GM18909 (cell line): Measurements from ENCODE around the gene SUB1.
"Not testable (repeated sequence)": the region's sequence is repeated elsewhere in the genome, so short reads cannot be mapped to it uniquely, and the experiment has no call there.

Source experiments
- ATAC-seq: cut with Tn5 transposase; IDR thresholded peaks from one replicate; pipeline ENCODE4 v1.9.1; 2021; ENCODE audit warnings: mild to moderate bottlenecking; ENCODE audit not compliant: unreplicated experiment, poor library complexity

SUB1 gene

GRCh38 chr5:32585446-32586275 is at the start of gene SUB1:
SUB1 (plus strand) TSS chr5:32585557; CDS start chr5:32588513, 2,956 bp downstream.
- peak; percentile 55 for ATAC-seq

DNA sequence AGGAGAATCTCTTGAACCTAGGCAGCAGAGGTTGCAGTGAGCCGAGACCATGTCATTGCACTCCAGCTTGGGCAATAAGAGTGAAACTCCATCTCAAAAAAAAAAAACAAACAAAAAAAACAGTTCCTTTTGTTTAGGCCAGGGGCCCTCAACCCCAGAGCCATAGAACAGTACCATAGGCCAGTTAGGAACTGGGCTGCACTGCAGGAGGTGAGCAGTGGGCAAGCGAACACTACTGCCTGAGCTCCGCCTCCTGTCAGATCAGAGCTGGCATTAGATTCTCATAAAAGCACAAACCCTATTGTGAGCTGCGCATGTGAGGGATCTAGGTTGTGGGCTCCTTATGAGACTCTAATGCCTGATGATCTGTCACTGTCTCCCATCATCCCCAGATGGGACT is 49.1 kb upstream of the SUB1 start:
- ATAC-seq: no peak

DNA sequence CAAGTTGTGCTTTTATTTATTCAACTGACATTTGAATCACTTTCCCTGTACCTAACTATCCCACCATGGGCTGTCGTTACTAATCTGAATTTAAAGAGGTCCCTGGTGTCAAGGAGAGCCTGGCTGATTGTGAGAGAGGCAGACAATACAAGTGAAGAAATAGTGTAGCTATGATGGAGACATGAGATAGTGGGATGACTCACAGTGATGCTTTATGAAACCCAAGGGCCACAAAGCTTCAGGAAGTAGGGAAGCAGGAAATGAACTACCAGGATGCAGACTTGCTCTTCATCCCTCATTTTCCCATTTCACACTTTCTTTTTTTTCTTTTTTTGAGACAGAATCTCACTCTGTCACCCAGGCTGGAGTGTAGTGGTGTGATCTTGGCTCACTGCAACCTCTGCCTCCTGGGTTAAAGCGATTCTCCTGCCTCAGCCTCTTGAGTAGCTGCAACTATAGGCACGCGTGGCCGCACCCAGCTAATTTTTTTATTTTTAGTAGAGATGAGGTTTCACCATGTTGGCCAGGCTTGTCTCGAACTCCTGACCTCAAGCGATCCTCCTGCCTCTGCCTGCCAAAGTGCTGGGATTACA is 47.8 kb upstream of the SUB1 start:
- ATAC-seq: peak; percentile 19

DNA sequence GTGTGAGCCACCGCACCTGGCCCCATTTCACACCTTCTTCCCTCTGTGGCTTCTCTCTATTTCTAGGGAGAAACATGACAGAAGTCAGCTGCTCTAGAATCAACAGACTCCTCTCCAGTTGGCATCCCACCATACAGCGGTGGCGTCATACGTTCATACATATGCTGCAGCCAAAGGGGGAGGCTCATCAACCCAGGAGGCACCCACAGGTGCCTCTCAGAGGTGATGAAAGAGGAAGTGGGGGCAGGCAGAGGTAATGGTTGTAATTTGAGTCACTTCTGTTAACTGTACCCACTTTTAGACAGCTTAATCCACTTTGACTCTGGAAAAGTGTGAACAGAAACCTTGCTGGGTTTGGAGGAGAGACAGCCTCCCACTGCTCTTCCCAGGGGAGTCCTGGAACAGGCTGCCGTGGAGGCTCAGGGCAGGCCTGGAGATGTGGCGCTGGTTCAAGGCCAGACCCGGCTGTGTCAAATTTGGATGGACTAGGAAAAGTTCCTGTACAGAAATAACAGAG is 47.3 kb upstream of the SUB1 start:
- ATAC-seq: peak; percentile 83

DNA sequence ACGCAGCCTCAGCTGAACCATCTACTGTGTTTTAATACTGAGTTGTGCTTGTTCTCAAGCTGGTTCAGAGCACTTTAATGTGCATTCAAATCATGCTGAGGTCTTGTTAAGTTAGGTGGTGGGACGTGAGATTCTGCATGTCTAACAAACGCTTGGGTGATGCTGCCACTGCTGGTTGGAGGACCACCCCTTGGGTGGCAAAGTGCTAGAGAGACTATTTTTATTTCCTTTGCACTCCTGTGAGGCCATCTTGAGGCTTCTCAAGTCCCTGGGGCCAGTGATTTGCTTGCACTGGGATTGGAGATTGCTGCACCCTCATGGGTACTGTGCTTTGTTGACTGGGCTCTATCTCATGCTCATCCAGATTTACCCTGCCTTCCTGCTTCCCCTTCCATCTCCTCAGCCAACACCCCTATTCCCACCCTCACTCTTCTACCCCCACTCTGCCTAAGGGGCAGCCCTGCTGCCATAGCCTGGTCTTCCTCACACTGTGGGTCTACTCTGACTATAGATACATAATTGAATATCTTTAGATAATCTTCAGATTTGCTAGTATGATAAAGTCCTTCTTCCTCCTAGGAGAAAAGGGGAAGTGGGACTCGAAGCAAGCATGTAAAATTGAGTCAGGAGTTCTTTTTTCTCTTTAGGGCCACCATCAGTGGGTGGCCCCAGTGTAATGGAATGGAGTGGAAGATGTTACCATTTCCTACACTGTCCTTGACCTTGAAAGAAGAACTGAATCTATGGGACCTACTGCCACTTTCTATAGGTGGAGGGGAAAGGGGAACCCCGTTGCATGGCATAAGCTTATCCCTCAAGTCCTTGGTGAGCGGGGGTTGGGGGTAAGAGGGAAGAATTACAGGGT is 45.1 kb upstream of the SUB1 start:
- peak; percentile 13 for ATAC-seq

- ATAC-seq: no peak
These were observed 44.1 kb upstream of the SUB1 start for GRCh38 chr5:32541241-32541640.

DNA sequence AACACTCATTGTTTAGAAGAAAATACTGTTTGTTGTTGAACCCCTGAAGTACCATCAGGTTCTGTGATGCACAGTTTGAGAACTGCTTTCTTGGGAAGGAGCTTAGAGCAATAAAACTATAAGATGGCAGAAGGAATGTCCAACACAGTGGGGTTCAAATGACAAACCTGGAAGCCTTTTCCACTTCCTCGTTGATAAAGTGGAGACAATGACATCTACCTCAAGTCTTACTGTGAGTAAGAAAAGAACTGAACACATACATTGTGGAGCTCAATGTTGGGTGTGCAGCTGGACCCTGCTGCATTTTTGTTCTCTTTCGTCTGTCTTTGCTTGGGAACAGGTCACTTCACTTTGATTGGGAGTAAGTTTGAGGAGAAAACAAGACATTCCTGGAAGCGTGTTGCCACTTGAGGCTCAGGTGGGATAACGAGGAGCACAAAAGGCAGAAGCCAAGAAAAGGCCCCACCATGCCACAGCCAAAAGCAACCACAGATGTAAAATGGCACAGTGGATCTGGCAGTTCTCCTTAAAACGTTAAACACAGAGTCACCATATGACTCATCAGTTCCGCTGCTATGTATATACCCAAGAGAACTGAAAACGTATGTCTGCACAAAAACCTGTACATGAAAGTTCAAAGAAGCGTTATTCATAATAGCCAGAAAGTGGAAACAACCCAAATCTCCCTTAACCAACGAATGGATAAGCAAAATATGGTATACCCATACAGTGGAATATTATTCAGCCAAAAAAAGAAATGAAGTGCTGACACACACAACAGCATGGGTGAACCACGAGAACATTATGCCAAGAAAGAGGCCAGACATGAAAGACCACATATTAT is 42.9 kb upstream of the SUB1 start:
- peak; percentile 78 for ATAC-seq

DNA sequence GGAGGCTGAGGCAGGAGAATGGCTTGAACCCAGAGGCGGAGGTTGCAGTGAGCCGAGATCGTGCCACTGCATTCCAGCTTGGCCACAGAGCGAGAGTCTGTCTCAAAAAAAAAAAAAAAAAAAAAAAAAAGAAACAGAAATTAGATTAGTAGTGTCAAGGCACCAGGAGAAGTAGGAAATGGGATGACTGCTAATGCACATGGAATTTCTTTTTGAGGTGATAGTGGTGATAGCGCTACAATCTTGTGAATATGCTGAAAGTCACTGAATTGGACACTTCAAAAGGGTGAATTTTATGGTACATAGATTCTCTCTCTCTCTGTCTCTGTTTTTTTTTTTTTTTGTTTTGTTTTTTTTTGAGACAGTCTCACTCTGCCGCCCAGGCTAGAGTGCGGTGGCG is 42.1 kb upstream of the SUB1 start:
- ATAC-seq: no peak

DNA sequence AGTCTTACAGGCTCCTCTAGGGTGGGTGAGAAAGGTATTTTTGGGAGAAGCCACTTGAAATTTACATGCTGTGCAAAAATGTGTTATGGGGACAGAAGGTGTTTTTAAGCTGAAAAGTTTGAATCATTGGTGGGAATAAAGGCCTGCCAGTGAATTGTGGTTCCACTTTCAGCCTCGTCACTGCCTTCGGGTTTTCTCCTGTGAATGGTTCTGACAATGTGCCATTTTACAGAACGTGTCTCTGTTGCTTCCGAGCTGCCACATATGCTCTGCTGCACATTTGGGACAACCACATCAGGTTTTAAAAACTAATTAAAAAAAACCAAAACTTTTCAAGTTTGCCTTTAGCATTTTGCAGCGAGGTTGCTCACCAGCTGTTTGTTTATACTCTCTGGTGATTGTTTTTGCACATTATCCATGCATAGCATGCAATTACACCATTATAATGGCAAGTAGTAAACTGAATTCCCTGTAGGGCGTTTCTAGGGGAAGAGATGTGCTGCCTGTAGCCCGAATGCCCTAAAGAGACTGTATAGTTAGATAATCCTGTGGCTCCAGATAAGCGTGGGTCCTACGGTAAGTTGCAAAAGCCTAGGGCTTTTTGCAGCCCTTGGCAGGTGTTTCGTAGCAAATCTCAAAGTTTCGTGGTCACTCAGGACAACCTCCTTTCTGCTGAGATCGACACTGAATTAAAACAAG is 40.1 kb upstream of the SUB1 start:
- ATAC-seq: no peak

- ATAC-seq: no peak
These were observed 34.2 kb upstream of the SUB1 start for GRCh38 chr5:32551194-32551593.

DNA sequence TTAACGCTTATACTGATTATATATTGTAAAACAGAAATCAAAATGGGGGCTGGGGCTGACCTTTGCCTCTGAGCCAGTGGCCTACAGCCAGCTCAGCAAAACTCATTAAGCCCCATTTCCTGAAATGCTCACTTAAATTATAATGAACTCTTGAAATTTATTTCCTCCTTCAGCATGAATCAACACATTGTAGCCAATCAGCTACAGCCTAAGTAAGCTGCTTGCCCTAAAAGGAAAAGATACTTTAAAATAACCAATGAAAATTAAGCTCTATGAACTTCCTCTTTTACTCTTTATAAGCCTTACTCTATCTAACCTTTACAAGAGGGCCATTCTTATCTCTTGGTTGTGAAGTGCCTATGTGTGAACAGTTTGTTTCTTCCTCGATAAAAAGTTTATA is 33.5 kb upstream of the SUB1 start:
- ATAC-seq: no peak

DNA sequence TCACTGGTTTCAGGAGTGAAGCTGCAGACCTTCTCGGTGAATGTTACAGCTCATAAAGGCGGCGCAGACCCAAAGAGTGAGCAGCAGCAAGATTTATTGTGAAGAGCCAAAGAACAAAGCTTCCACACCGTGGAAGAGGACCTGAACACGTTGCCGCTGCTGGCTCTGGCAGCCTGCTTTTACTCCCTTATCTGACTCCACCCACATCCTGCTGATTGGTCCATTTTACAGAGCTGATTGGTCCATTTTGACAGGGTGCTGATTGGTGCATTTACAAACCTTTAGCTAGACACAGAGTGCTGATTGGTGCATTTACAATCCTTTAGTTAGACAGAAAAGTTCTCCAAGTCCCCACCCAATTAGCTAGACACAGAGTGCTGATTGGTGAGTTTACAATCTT is 32.9 kb upstream of the SUB1 start:
- ATAC-seq: not testable (repeated sequence)

- ATAC-seq: no peak
These were observed 32.4 kb upstream of the SUB1 start for GRCh38 chr5:32552936-32553335.

- ATAC-seq: not testable (repeated sequence)
These were observed 31.1 kb upstream of the SUB1 start for GRCh38 chr5:32554181-32554780.

DNA sequence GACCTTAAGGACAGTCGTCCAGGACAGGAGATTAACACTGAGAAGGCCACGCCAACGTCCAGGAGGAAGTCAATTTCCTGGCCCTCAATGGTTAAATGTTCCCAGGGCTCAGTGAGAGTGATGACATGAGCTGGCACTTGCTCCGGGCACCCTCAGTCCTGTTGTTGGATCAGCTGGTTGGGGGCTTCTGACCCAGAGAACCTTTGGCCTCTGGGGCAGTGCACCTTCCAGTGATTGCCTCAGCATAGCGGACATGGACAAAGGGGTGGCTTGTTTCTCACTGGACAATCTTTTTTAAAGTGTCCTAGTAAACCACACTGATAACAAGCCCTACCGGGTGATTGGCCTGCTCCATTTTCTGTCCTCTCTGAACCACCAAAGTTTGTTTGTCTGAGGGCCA is 28.8 kb upstream of the SUB1 start:
- ATAC-seq: not testable (repeated sequence)

DNA sequence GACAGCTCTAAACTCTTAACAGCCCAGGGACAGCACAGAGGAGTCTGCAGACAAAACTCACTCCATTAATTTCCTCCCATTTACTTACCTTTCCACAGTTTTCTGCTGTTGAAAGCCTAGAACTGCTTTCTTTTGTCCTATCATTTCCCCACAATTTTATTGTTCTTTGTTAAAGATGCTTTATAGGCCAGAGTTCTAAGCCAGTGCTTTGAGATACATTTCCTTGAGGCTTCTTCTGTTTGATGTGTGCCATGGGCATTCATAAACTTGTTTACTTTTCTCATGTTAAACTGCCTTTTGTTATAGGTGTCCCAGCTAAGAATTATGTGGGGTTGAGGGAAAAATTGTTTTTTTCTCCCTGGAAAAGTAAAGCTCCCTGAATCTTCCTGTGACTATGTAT is 25.9 kb upstream of the SUB1 start:
- no peak for ATAC-seq

DNA sequence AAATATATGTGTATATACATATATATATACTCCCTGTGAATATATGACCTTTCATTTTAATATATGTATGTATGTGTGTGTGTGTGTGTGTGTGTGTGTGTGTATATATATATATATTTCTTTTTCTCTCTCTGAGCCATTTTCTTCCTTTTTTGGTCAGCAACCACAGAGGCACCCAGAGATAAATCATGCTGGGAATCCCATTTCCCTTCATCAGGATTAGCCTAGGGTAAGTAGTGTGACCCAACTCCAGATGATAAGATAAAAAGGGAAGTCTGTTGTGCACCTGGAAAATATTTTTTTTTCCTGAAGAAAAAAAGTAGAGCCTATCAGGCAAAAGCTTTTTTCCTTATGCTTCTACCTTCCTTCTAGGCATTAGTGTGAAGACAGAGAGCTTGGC is 25.4 kb upstream of the SUB1 start:
- no peak for ATAC-seq

- ATAC-seq: no peak
These were observed 23.3 kb upstream of the SUB1 start for GRCh38 chr5:32562056-32562455.

DNA sequence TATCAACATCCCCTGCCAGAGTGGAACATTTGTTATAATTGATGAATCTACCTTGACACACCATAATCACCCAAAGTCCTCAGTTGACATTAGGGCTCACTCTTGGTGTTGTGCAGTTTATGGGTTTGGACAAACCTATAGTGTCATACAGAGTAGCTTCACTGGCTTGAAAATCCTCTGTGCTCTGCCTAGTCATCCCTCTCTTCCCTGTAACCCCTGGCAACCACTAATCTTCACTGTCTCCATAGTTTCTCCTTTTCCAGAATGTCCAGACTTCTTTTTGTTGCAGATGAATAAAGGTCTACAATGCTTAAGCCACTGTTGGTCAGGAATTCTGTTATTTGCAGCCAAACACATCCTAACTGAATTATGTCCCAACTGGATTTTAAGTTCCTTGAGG is 22.5 kb upstream of the SUB1 start:
- no peak for ATAC-seq
